GM12873 (cell line): Measurements from ENCODE around the gene SLC35G3.

Experiments used
- CTCF ChIP-seq: IDR thresholded peaks from 2 replicates; pipeline ENCODE4 v1.5.1; 2012; ENCODE audit warnings: low read depth, mild to moderate bottlenecking, moderate library complexity, low read length, control low read depth; ENCODE audit not compliant: insufficient read depth; ENCODE audit errors: missing control alignments

Gene SLC35G3

GRCh38 chr17:35148144-35148543, 46.0 kb downstream of the SLC35G3 start:
- no peak for TF ChIP-seq CTCF

GRCh38 chr17:35147375-35147905, 46.8 kb downstream of the SLC35G3 start, which contains the start of gene UNC45B:
Gene UNC45B, plus strand, starts transcription at chr17:35147817. Its CDS starts 447 bp downstream, at chr17:35148264.
- TF ChIP-seq CTCF, result no peak

- no peak for TF ChIP-seq CTCF
Observed at GRCh38 chr17:35146214-35146833, 47.9 kb downstream of the SLC35G3 start.

GRCh38 chr17:35144840-35145239, 49.4 kb downstream of the SLC35G3 start:
- no peak for TF ChIP-seq CTCF
